GM21723 (cell line): ENCODE results near the gene CHAF1B.
"Not testable (repeated sequence)": the region's sequence is repeated elsewhere in the genome, so short reads cannot be mapped to it uniquely, and the experiment has no call there.

ENCODE experiments used
- ATAC-seq: cut with Tn5 transposase; IDR thresholded peaks from one replicate; pipeline ENCODE4 v1.9.1; 2021; ENCODE audit warnings: mild to moderate bottlenecking, moderate library complexity; ENCODE audit not compliant: unreplicated experiment

CHAF1B gene

DNA sequence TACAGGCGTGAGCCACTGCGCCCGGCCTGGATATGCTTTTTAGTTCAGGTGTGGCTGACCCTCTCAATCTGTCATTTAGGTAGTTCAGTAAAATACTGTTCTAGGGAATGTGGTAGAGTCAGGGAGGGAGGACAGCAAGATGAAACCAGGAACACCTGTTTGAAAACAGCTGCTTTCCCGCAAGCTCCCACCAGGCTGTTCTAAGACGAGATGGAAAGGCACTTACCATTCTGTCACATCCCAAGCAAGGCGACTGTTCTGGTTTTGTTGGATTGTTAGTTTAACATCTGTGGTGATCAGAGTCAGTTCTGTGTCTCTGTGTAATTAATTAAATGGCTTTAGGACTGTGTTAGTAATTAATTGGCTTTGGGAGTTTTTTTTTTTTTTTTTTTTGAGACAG lies 2.9 kb downstream of the CHAF1B start:
- no peak for ATAC-seq

DNA sequence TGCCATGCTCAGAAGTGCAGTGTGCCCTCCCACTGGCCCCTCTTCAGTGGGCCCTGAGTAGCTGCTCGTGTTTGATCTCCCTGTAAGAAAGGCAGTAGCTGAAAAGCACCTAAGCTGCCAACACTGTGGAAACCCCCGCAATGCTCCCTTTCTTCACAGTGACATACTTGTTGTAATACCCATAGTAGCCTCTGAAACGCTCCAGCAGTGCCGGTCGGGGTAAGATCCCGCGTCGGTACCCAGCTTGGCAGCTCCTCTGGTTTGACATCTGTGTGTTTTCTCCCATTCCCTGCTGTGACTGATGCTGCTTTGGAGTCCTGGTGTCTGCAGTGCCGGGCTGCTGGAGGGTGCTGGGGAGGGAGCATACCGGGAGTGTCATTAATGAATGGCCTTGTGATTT lies 3.6 kb downstream of the CHAF1B start:
- no peak for ATAC-seq

GRCh38 chr21:36391649-36392048 lies 6.5 kb downstream of the CHAF1B start:
- not testable (repeated sequence) for ATAC-seq

DNA sequence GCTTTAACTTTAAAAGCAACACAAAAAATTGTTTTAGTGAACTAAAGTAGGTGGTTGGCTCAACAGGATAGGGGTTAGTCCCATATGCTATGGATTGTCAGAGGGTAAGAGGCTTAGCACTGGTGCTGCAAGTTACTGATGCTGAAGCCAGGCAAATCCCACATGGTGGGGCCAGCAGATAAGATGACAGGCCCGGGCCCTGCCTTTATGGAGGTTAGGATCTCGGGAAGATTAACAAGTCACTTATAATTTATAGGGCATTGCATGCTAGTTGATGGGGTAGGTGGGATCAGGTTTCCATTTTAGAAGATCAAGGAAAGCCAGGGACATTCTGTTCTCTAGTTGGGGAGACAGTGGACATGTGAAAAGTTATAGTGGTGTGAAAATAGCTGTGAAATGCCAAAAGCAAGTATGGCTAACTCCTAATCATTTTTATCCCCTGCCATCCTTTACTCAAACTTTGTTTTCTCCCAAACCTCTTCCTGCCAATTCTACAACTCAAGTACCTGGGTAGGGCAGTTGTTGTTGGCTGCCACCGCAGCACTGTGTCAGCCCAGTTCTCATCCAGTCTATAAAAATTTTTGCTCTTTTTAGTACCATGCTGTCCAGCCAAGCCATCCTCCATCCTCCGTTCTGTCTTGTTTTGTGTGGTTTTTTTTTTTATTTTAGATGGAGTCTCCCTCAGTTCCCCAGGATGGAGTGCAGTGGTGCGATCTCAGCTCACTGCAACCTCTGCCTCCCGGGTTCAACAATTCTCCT lies 10.3 kb downstream of the CHAF1B start:
- no peak for ATAC-seq

DNA sequence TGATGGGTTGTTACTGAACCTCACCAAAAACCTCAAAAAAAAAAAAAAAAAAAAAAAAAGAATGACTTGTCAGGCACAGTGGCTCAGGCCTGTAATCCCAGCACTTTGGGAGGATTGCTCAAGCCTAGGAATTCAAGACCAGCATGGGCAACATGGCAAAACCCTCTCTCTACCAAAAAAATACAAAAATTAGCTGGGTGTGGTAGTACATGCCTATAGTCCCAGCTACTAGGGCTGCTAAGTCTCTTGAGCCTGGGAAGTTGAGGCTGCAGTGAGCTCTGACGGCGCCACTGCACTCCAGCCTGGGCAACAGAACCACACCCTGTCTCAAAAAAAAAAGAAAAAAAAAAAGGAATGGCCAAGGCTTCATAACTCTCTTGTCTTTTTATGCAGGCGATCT lies 11.1 kb downstream of the CHAF1B start:
- no peak for ATAC-seq

DNA sequence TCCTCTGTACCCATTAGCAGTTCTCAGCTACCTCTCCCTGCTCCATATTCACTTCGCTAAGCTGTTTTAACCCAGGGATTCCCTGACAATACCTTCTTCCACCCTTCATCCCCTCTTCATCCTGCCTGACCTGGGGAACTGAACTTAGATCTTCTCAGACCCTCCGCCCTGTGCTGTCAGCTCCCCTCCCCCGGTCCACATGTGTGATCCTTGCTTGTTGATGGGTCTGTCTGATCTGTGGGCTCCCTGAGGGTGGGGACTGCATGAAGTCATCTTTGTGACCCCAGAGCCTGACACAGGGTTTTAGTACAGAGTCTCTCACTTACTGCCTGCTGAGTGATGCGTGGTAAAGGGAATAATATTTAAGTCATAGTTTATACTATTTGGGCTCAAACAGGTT lies 11.8 kb downstream of the CHAF1B start:
- ATAC-seq, result no peak

DNA sequence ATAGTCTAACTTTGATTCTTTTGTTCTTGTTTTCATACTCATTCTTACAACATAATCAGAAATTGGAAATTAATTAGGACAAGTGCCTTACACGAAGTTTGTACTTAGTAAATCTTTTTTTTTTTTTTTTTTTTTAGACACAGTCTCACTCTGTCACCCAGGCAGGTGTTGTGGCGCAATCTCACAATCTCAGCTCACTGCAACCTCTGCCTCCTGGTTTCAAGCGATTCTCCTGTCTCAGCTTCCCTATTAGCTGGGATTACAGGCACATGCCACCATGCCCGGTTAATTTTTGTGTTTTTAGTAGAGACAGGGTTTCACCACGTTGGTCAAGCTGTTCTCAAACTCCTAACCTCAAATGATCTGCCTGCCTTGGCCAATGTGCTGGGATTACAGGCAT lies 12.4 kb downstream of the CHAF1B start:
- ATAC-seq, result no peak

GRCh38 chr21:36399736-36400135 lies 14.5 kb downstream of the CHAF1B start:
- ATAC-seq, result not testable (repeated sequence)

DNA sequence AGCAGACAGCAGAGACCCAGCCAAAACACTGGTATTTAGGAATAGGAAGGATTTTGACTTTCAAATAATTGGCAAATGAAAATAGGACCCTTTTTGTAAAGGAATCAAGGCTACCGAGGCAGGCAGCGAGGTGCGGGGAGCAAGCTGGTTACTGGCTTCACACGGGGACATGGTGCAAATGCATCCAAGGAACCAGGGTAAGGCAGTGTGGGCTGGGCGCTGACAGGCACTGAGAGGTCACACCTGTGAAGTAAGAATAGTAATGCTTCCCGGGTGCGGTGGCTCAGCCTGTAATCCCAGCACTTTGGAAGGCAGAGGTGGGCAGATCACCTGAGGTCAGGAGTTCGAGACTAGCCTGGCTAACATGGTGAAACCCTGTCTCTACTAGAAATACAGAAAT lies 15.5 kb downstream of the CHAF1B start:
- ATAC-seq, result no peak

DNA sequence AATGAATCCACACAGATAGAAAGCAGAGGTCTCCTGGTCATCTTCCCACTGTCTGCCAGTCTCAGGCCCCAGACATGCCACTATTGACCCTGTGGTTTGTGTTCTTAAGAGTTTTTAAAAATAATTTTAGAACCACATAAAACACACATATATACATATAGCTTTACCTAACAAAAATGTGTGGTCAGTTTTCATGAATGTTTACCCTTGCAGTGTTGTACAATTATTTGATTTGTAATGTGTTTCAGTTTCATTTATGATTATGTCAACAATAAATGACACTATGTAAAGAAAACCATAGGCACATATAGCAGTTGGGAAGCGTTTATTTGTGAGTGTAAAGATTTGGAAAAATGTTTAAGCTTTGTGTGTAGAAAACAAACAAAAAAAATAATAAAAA lies 17.1 kb downstream of the CHAF1B start:
- no peak for ATAC-seq

DNA sequence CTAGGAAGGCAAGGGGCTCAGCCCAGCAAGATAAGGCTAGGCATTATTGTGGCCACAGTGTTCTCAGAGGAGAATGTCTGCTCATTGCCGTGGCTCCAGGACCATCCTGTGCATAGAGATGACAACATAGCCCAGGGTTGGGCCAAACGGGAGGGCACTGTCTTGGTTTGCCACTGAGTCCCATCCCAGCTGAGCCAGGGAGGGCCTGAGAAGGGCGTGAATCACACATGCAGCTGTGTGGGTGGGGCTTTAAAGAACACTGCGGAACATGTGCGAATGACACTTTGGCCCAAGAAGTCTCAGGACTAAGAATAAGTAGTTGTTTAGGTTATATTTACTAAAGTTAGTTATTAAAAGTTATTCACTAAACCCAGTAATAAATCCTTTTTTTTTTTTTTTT lies 18.5 kb downstream of the CHAF1B start:
- no peak for ATAC-seq

DNA sequence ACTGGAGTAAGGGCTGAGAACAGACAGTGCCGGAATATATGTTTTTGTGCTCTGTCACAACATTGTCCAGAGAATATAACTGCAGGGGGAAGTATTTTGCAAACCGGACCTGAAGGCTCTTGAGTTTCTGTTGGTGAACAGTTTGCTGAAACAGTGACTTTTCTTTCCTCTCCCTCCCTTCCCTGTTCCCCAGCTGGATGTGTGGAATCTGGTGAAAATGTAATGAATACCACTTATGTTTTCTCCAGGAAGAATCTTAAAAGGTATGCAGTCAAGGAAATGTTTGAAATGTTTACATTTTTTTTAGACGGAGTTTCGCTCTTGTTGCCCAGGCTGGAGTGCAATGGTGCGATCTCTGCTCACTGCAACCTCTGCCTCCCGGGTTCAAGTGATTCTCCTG lies 23.4 kb downstream of the CHAF1B start:
- no peak for ATAC-seq

DNA sequence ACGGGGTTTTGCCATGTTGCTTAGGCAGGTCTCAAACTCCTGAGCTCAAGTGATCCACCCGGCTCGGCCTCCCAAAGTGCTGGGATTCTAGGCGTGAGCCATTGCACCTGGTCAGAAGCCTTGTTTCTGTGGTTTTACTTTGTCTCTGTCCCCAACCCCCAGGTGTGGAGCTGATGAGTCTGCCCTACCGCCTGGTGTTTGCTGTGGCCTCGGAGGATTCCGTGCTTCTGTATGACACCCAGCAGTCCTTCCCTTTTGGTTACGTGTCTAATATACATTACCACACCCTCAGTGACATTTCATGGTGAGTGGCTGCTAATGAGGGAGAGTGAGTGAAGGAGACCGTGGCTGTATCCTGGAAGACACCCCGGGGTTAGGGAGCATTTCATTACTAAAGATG lies 26.1 kb downstream of the CHAF1B start:
- no peak for ATAC-seq

DNA sequence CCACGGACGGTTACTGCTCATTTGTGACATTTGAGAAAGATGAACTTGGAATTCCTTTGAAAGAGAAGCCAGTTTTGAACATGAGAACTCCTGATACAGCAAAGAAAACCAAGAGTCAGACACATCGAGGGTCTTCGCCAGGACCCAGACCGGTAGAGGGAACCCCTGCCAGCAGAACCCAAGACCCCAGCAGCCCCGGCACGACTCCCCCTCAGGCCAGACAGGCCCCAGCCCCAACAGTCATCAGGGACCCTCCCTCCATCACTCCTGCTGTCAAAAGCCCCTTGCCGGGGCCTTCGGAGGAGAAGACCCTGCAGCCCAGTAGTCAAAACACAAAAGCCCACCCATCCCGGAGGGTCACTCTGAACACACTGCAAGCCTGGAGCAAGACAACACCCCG lies 27.7 kb downstream of the CHAF1B start:
- ATAC-seq, result no peak

DNA sequence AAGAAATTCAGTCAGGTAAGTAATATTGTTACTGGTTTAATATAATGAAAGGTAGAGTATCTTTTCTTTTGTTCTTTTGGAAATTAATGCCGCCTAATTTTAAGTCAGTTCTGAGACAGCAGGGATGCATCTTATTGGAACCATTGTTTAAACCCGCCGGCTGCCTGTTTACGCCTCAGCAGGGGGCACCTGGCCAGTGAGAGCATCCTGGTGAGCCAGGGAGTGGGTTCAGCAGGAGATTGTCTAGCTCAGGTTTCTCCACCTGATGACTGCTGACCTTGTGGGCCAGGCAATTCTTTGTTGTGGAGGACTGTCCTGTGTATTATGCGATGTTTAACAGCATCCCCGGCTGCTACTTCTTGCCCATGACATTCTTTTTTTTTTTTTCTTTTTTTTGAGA lies 30.2 kb downstream of the CHAF1B start:
- no peak for ATAC-seq

GRCh38 chr21:36419241-36419640 lies 34.0 kb downstream of the CHAF1B start:
- no peak for ATAC-seq

- ATAC-seq, result no peak
Measured at GRCh38 chr21:36419996-36420395, 34.8 kb downstream of the CHAF1B start.

DNA sequence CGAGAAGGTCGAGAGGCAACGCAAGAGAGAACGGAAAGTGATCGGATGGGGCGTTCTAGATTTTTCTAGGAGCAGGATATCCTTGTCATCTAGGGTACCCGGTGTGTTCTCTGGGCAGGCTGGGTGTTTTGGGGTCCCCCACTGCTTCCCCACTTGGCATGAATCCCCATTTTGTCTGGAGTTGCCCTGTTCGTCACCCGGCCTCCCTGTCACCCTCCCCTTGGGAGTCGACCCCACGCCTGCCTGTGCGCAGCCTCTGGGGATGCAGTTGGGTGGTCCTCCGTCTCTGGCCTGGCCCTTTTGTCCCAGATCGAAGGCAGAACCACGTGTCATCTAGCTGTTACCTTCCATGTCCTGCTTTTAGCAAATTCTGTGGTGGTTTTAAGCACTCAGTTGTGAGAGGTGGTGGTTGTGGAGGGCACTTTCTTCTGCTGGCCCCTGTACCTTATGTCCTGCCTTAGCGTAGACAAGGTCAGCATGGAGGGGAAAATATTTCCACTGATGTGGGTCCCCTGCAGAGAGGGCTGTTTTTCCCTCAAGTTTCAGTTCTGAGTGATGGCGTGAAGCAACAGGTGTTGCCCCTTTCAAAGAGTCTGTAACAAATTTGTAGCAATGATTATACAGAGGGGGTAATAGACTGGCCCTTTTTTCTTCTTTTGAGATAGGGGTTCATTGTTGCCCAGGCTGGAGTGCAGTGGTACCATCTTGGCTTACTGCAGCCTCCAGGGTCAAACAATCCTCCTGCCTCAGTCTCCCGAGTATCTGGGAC lies 35.6 kb downstream of the CHAF1B start:
- ATAC-seq, result no peak

GRCh38 chr21:36422279-36423098 lies 37.3 kb downstream of the CHAF1B start:
- no peak for ATAC-seq

- ATAC-seq, result no peak
Measured at GRCh38 chr21:36423771-36424433, 38.7 kb downstream of the CHAF1B start.

DNA sequence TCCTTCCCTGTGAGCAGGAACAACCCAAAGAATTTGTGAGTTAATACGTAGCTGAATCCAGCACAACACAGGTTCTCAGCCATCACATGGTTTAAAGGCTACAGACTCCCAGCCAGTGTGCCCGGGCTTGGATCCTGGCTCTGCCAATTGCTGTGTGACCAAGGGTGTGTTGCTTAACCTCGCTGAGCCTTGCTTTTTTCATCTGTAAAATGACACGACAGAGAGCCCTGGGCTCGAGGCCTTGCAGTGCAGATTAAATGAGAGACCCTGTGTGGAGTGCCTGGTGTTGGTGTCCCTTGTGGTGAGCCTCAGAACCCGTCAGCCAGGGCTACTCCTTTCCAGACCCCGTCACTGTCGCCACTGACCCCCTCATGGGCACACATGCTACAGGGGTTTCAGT lies 39.4 kb downstream of the CHAF1B start:
- no peak for ATAC-seq
